K562 (cell line): ENCODE measurements around the gene FASTK. TPM values are rescaled to one million over a fixed set of nuclear protein-coding genes. Genes with fewer than 3 reads are reported as not detected.

Experiments
- FOS ChIP-seq: IDR thresholded peaks from 3 replicates; pipeline ENCODE4 v1.6.1; 2011; ENCODE audit not compliant: insufficient read length; ENCODE audit errors: extremely low read depth
- GTF2B ChIP-seq: IDR thresholded peaks from 2 replicates; pipeline ENCODE4 v1.6.1; 2011; ENCODE audit not compliant: insufficient read length; ENCODE audit errors: extremely low read depth
- HDAC2 ChIP-seq: fragments of 450-650 bp; IDR thresholded peaks from 2 replicates; pipeline ENCODE4 v1.6.1; 2016; ENCODE audit warnings: mild to moderate bottlenecking
- JUNB ChIP-seq: fragments of 450-650 bp; formaldehyde crosslinking; conservative IDR thresholded peaks from 2 replicates; pipeline ENCODE4 v1.4.0; 2020; ENCODE audit warnings: mild to moderate bottlenecking
- NR2C2 ChIP-seq, 2 experiments: fragments of 200-800 bp in 1 of 2; sonication (Bioruptor generic) in 1 of 2; sonication (generic) in 1 of 2; formaldehyde crosslinking in 1 of 2; IDR thresholded peaks; 2 replicates each; pipeline versions ENCODE4 v1.6.1 to v1.8.0; 2016 to 2022; ENCODE audit warnings: mild to moderate bottlenecking in 1 of 2, missing compliant biosample characterization in 1 of 2, missing genetic modification characterization in 1 of 2, missing genetic modification reagents in 1 of 2
- PHF21A ChIP-seq: fragments of 450-650 bp; IDR thresholded peaks from 2 replicates; pipeline ENCODE4 v1.6.1; 2017; ENCODE audit warnings: low read depth, borderline replicate concordance
- RREB1 ChIP-seq: fragments of 250-450 bp; sonication (Bioruptor Pico); IDR thresholded peaks from 2 replicates; pipeline ENCODE4 v1.4.0; 2020
- ZC3H8 ChIP-seq: fragments of 450-650 bp; IDR thresholded peaks from 2 replicates; pipeline ENCODE4 v1.6.1; 2017
- ZNF197 ChIP-seq: fragments of 200-800 bp; sonication (Bioruptor generic); IDR thresholded peaks from 2 replicates; pipeline ENCODE4 v1.6.1; 2016; ENCODE audit warnings: low read depth, missing genetic modification characterization, missing compliant biosample characterization
- ZNF232 ChIP-seq: sonication (generic); formaldehyde crosslinking; IDR thresholded peaks from 2 replicates; pipeline ENCODE4 v1.8.0; 2022; ENCODE audit warnings: mild to moderate bottlenecking, missing genetic modification reagents
- ZNF239 ChIP-seq: fragments of 250-450 bp; sonication (Bioruptor Pico); IDR thresholded peaks from 2 replicates; pipeline ENCODE4 v1.4.0; 2020; ENCODE audit warnings: mild to moderate bottlenecking
- ZNF445 ChIP-seq: fragments of 250-450 bp; sonication (Bioruptor Pico); IDR thresholded peaks from 2 replicates; pipeline ENCODE4 v1.4.0; 2020; ENCODE audit warnings: low read depth, mild to moderate bottlenecking, moderate library complexity
- polyA plus RNA-seq, 8 experiments: library from polyadenylated mRNA; depleted of rRNA in 4 of 8; stranded (reverse) in 5 of 8; unstranded in 3 of 8; fragments of >200 nt; fragmentation: Nextera tagmentation in 2 of 8; fragmentation: Illumina TruSeq in 1 of 8; extraction: Ambion mirVana in 2 of 8; extraction: Trizol in 1 of 8; gene quantifications; 2 replicates each; pipeline versions ENCODE4 v1.2.1 to v1.2.3, GENCODE V29; 2011 to 2014; ENCODE audit warnings: inconsistent platforms in 1 of 8, missing spikeins in 1 of 8
- total RNA-seq, 7 experiments: library from RNA; depleted of rRNA in 6 of 7; stranded (reverse); fragments of >200 nt in 6 of 7; fragmentation: Illumina TruSeq in 2 of 7; extraction: Trizol in 2 of 7; gene quantifications; 2 replicates each; pipeline versions ENCODE4 v1.2.1 to v1.2.3, GENCODE V29; 2011 to 2021; ENCODE audit warnings: low replicate concordance in 1 of 7
- TF ChIP-seq, protein P1 (sequence below): fragments of 450-650 bp; formaldehyde crosslinking; IDR thresholded peaks from 2 replicates; pipeline ENCODE4 v1.4.0; 2022; ENCODE audit warnings: missing genetic modification characterization
- TF ChIP-seq, protein P2 (sequence below): fragments of 450-650 bp; IDR thresholded peaks from 2 replicates; pipeline ENCODE4 v1.7.1; 2018; ENCODE audit warnings: mild to moderate bottlenecking, low read depth; ENCODE audit not compliant: partially characterized antibody

Gene FASTK
- total and polyA plus RNA-seq, 9 of the 15 experiments (the other 6 are each of a cell fraction or from before 2014, with no cell fraction given): 0.51 to 150 (median 48.2) TPM

DNA sequence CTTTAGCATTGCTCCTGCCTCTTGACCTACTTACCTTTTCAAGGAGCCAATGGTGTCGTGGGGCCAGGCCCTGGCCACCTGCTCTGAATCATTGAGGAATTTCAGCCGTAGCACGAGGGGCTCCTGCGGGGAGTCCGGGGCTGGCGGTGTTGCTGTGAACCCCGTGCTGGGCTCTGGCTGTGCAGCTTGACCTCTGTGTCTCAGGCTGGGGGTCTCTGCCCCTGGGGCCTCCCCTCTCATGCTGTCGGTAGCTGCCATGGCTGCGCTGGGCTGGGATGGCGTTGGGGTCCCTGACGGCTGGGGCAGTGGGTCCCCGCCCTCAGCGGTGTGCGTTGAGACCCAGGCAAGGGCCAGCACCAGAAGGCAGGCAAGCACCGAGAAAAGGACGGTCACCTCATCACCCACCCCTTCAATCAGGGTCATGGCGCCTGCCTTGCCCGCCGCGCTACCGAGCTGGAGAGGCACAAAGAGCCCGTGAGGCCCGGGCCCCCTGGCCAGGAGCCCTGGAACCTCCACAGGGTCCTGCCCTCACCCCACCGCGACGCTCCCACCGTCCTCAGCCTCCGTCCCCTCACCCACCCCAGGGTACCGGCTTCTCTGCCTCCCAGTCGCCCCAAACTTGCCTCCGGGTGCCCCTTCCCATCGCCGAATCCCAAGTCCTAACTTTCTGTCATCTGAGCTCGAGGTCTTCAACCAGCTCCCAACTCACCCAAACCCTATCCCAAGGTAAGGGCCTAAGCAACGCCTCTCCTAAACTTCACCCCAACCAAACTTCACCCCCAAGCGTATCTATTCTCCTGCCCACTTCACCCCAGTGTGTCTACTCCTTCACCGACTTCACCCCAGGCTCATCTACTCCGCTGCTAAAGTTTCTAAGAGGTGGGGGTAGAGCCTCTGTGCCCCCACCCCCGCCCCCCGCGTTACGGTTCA, 1.8 kb upstream of the FASTK start (continued):
- TF ChIP-seq, protein P1, sequence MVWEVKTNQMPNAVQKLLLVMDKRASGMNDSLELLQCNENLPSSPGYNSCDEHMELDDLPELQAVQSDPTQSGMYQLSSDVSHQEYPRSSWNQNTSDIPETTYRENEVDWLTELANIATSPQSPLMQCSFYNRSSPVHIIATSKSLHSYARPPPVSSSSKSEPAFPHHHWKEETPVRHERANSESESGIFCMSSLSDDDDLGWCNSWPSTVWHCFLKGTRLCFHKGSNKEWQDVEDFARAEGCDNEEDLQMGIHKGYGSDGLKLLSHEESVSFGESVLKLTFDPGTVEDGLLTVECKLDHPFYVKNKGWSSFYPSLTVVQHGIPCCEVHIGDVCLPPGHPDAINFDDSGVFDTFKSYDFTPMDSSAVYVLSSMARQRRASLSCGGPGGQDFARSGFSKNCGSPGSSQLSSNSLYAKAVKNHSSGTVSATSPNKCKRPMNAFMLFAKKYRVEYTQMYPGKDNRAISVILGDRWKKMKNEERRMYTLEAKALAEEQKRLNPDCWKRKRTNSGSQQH (CRISPR knock-in tag): 0 out of 2 replicates have a peak, but pooled peaks have one; percentile 8
- TF ChIP-seq HDAC2 (peak; percentile 63; the same call in 1 of the 2 replicates), ZNF445 (CRISPR knock-in tag) (no peak), NR2C2 (CRISPR knock-in tag; IDR thresholded peaks at IDR 0.05) (no peak), NR2C2 (tag; IDR thresholded peaks at IDR 0.05) (no peak), JUNB (CRISPR knock-in tag) (no peak), FOS (no peak), ZC3H8 (peak; percentile 15; the same call in 1 of the 2 replicates), RREB1 (0 out of 2 replicates have a peak, but pooled peaks have one; percentile 46), ZNF239 (CRISPR knock-in tag) (no peak), GTF2B (no peak), PHF21A (peak; percentile 43; the same call in 1 of the 2 replicates), ZNF232 (CRISPR knock-in tag) (no peak), ZNF197 (no peak)
- TF ChIP-seq, protein P2, sequence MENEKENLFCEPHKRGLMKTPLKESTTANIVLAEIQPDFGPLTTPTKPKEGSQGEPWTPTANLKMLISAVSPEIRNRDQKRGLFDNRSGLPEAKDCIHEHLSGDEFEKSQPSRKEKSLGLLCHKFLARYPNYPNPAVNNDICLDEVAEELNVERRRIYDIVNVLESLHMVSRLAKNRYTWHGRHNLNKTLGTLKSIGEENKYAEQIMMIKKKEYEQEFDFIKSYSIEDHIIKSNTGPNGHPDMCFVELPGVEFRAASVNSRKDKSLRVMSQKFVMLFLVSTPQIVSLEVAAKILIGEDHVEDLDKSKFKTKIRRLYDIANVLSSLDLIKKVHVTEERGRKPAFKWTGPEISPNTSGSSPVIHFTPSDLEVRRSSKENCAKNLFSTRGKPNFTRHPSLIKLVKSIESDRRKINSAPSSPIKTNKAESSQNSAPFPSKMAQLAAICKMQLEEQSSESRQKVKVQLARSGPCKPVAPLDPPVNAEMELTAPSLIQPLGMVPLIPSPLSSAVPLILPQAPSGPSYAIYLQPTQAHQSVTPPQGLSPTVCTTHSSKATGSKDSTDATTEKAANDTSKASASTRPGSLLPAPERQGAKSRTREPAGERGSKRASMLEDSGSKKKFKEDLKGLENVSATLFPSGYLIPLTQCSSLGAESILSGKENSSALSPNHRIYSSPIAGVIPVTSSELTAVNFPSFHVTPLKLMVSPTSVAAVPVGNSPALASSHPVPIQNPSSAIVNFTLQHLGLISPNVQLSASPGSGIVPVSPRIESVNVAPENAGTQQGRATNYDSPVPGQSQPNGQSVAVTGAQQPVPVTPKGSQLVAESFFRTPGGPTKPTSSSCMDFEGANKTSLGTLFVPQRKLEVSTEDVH: no peak
